GM12872 (cell line): ENCODE data around the gene TMEM200C.

ENCODE experiments used
- TF ChIP-seq, protein P1 (sequence below): IDR thresholded peaks from 3 replicates; pipeline ENCODE4 v1.5.1; 2011; ENCODE audit warnings: low read depth, mild to moderate bottlenecking, low read length, moderate library complexity; ENCODE audit not compliant: insufficient read depth

TMEM200C gene

DNA sequence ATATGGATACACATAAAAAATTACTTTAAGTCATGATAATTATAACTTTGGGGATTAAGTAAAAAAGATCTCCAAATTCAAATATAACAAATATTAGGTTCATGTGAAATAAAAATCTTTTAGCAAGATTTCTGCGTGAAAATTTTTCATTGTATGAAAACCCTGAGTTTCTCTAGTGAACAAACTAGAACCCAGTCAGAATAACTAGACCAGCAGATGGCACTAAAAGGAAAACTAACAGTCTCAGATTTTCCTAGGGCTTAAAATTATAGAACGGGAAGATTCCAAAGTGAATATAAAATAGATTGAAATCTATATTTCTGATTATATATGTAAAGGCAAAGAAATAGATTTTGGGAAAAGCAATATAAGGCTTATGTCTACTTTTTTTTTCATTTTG lies 43.3 kb downstream of the TMEM200C start:
- TF ChIP-seq, protein P1, sequence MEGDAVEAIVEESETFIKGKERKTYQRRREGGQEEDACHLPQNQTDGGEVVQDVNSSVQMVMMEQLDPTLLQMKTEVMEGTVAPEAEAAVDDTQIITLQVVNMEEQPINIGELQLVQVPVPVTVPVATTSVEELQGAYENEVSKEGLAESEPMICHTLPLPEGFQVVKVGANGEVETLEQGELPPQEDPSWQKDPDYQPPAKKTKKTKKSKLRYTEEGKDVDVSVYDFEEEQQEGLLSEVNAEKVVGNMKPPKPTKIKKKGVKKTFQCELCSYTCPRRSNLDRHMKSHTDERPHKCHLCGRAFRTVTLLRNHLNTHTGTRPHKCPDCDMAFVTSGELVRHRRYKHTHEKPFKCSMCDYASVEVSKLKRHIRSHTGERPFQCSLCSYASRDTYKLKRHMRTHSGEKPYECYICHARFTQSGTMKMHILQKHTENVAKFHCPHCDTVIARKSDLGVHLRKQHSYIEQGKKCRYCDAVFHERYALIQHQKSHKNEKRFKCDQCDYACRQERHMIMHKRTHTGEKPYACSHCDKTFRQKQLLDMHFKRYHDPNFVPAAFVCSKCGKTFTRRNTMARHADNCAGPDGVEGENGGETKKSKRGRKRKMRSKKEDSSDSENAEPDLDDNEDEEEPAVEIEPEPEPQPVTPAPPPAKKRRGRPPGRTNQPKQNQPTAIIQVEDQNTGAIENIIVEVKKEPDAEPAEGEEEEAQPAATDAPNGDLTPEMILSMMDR: no peak

DNA sequence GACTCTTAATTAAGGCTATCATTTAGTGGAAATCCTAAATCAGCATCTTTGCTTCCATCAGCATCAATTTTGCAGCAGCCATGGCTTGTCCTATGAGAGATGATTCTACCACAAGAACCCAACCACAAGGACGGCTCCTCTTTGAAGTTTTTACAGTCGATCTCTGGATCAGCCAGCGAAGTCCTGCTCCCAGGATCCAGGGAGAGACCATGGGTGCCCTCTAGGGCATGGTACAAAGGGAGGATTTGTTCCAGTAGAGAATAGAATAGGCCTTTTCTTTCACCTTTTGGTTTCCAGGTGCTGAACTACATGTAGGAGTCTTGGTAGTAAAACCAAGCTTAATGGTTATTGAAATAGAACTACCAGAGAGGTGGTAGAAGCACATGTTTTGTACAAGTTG lies 52.7 kb downstream of the TMEM200C start:
- TF ChIP-seq, protein P1: no peak

DNA sequence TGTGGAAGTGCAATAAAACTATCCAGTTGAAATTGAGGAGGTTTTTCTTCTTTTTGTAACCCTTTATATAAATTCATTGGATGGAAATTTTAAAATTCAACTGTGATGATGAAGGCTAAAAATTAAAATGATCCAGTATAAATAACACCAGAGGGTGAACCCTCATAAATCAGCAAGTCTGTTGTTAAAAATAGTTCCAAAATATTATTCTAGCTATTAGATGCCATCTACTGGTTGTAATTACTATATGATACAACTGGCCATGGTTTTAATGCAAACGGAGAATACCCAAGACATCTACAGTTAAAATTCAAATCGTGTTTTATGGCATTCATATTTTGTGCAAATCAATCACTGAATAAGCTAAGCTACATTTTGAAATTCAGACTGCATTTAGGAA lies 53.8 kb downstream of the TMEM200C start:
- TF ChIP-seq, protein P1: no peak

DNA sequence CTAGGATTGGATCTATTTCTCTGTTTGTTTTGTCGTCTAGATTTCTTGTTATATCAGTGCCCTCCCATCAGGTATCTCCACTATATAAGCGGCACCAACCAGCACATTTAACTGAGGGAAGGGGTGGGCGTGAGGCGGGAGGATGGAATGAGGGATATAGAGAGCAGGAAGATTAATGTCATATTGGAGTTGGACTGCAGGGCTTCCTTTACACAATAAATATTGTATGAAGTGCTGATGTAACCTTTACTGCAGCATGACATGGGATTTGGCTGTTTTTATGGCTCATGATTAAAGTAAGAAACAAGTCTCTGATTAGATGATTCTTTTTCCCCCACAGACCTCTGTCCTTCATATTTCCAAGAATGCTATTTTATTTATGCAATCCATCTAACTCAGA lies 54.8 kb downstream of the TMEM200C start:
- TF ChIP-seq, protein P1: no peak

DNA sequence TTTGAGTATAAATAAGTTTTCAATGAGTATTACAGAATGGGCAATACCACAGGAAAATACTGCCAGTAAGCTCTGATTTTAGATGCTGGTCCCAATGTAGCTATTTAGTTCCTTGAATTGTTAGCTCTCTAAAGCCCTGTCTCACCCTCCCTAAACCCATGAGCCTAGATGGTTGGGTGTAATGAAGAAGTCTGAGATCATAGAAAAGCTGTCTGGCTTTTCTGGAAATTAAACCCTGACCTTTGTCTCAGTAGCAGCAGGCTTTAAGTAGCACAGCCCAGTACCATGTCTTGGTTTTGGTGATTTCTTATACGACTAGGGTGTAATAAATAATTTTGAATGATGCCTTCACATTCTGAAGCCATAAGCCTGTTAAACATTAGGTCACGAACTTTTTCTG lies 55.3 kb downstream of the TMEM200C start:
- TF ChIP-seq, protein P1: no peak

DNA sequence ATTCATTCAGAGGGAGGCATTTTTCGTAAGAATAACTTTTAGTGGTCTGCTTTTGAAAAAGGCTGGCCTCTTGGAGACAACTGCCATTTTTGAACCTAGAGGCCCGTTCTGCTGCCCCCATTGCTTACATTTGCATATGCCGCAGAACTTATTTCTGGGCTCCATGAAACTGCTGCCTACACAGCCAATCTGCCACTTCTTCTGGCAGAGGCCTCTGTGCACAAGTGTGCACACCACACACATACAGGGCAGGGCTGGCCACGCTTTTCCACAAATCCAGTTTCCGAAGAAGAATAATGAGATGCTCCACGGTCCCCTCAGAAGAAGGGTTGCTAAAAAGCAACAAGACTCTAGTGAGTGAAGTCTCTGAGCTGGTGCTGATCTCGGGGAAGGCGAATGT lies 56.2 kb downstream of the TMEM200C start:
- TF ChIP-seq, protein P1: no peak
